ENCODE results near the gene SUN1.

- no peak for TF ChIP-seq CTCF (IDR thresholded peaks at IDR 0.05; ENCODE audit: low read length)
- no peak for TF ChIP-seq EZH2 (optimal IDR thresholded peaks at IDR 0.05; ENCODE audit: low read depth, low read length)
Observed at GRCh38 chr7:882336-883035, 50.2 kb downstream of the SUN1 start.
